A673 (cell line): ENCODE measurements around the gene SPAG8. TPM values are rescaled to one million over a fixed set of nuclear protein-coding genes. Genes with fewer than 3 reads are reported as not detected.

Experiments used
- BruUV-seq: library from RNA; stranded (reverse); fragments of 400-500 nt; replicated peaks from 2 replicates; lab custom pipeline; 2021; lab: Mats Ljungman, UMichigan
- CTCF ChIA-PET: fragments of 300-600 bp; sonication (Branson Sonifier 250); formaldehyde crosslinking; loops from one replicate; lab custom pipeline; 2022; ENCODE audit warnings: antibody characterized with exemption; lab: Charles Lee
- POLR2A ChIA-PET: fragments of 300-600 bp; sonication (Branson Sonifier 250); formaldehyde crosslinking; loops from one replicate; lab custom pipeline; 2022; ENCODE audit warnings: antibody characterized with exemption; ENCODE audit not compliant: low non-redundant PET; lab: Charles Lee
- DNase-seq: peaks from one replicate; pipeline ENCODE4 v3.0.0-alpha.2; 2015; ENCODE audit warnings: low spot score
- H3K27ac ChIP-seq: fragments of 200-600 bp; sonication (generic); 2 replicates; pipeline ENCODE4 v1.5.1; 2016; ENCODE audit warnings: mixed run types, low read depth, mild to moderate bottlenecking, mixed read lengths, antibody characterized with exemption, low read length; ENCODE audit not compliant: poor library complexity, severe bottlenecking
- H3K27me3 ChIP-seq: fragments of 200-600 bp; sonication (generic); replicated peaks from 2 replicates; pipeline ENCODE4 v1.6.1; 2017; ENCODE audit warnings: mixed run types, low read depth, mild to moderate bottlenecking, mixed read lengths, antibody characterized with exemption, low read length; ENCODE audit not compliant: insufficient read depth, poor library complexity
- H3K36me3 ChIP-seq: fragments of 200-600 bp; sonication (generic); 2 replicates; pipeline ENCODE4 v1.6.1; 2016; ENCODE audit warnings: mixed run types, mild to moderate bottlenecking, mixed read lengths, antibody characterized with exemption, low read length; ENCODE audit not compliant: insufficient read depth, poor library complexity, severe bottlenecking
- H3K4me1 ChIP-seq: fragments of 200-600 bp; sonication (generic); 2 replicates; pipeline ENCODE4 v1.6.1; 2017; ENCODE audit warnings: mixed run types, mild to moderate bottlenecking, mixed read lengths, antibody characterized with exemption, low read length; ENCODE audit not compliant: insufficient read depth, poor library complexity, severe bottlenecking
- H3K4me3 ChIP-seq: fragments of 200-600 bp; sonication (generic); 2 replicates; pipeline ENCODE4 v1.5.1; 2016; ENCODE audit warnings: low read depth, mixed run types, mild to moderate bottlenecking, mixed read lengths, low read length; ENCODE audit not compliant: poor library complexity, severe bottlenecking
- H3K9me3 ChIP-seq: fragments of 200-600 bp; sonication (generic); 2 replicates; pipeline ENCODE4 v1.6.1; 2016; ENCODE audit warnings: mixed run types, low read depth, mild to moderate bottlenecking, mixed read lengths, antibody characterized with exemption, low read length; ENCODE audit not compliant: poor library complexity, severe bottlenecking
- CTCF ChIP-seq: fragments of 300-800, 200-600 bp; sonication (generic); conservative IDR thresholded peaks from 2 replicates; pipeline ENCODE4 v1.5.1; 2017; ENCODE audit warnings: low read depth, mild to moderate bottlenecking, antibody characterized with exemption, low read length, moderate library complexity, mixed read lengths
- EZH2 ChIP-seq: fragments of 200-600 bp; sonication (generic); IDR thresholded peaks from 2 replicates; pipeline ENCODE4 v1.6.1; 2017; ENCODE audit warnings: borderline replicate concordance, low read depth, mild to moderate bottlenecking, mixed read lengths, antibody characterized with exemption, low read length; ENCODE audit not compliant: poor library complexity, severe bottlenecking
- intact Hi-C: fragments of 100-400 bp; cut with micrococcal nuclease; formaldehyde crosslinking; loops from one replicate; pipeline ENCODE4 v1.10.0; 2022; ENCODE audit not compliant: unreplicated experiment
- total RNA-seq: library from RNA; stranded (reverse); gene quantifications from 2 replicates; pipeline ENCODE4 v1.2.3, GENCODE V29; 2021

The SPAG8 gene
- total RNA-seq, 1 experiment from 2014 or later = 1.4 TPM

- BruUV-seq = no TSS peak
- H3K4me1 ChIP-seq = no peaks in the 10 kb centered on the region
- no peak overlapping the region for H3K27ac ChIP-seq
- no peak overlapping the region for H3K4me3 ChIP-seq
- H3K27me3 ChIP-seq = no peaks in the 10 kb centered on the region
- POLR2A ChIA-PET = no interaction called here
- H3K9me3 ChIP-seq = no peaks in the 10 kb centered on the region
- no peak for TF ChIP-seq CTCF
- no peak for TF ChIP-seq EZH2
- no peaks in the 10 kb centered on the region for H3K36me3 ChIP-seq
- intact Hi-C loops = no loop called here
- peak; percentile 22 for DNase-seq
- CTCF ChIA-PET = no interaction called here
Observed at GRCh38 chr9:35859310-35859989, 47.4 kb upstream of the SPAG8 start.

- Histone ChIP-seq H3K4me3 (no peak overlapping the region), H3K4me1 (no peaks in the 10 kb centered on the region), H3K27ac (no peak overlapping the region), H3K9me3 (no peaks in the 10 kb centered on the region), H3K36me3 (no peaks in the 10 kb centered on the region), H3K27me3 (no peaks in the 10 kb centered on the region)
- TF ChIP-seq CTCF (no peak), EZH2 (no peak)
- intact Hi-C loops = no loop called here
- no TSS peak for BruUV-seq
- no peak for DNase-seq
- POLR2A ChIA-PET = no interaction called here
- CTCF ChIA-PET = no interaction called here
Observed at GRCh38 chr9:35858458-35858857, 46.4 kb upstream of the SPAG8 start.

- TF ChIP-seq EZH2 (no peak), CTCF (no peak)
Observed at GRCh38 chr9:35856882-35857281, 44.8 kb upstream of the SPAG8 start.

More at GRCh38 chr9:35856882-35857281, 44.8 kb upstream of the SPAG8 start:
- no peaks in the 10 kb centered on the region for H3K36me3 ChIP-seq
- H3K4me1 ChIP-seq = no peaks in the 10 kb centered on the region
- H3K4me3 ChIP-seq = no peak overlapping the region
- H3K9me3 ChIP-seq = no peaks in the 10 kb centered on the region
- intact Hi-C loops = no loop called here
- ChIA-PET POLR2A (no interaction called here), CTCF (interaction anchor here (0.6 kb wide), 1 partner anchor 26 kb away, joined by 3 read pairs; no protein-coding TSS in a partner anchor)
- DNase-seq = no peak
- no peak overlapping the region for H3K27ac ChIP-seq
- no peaks in the 10 kb centered on the region for H3K27me3 ChIP-seq
- no TSS peak for BruUV-seq
